Measurements from ENCODE around the gene CCDC182.

DNA sequence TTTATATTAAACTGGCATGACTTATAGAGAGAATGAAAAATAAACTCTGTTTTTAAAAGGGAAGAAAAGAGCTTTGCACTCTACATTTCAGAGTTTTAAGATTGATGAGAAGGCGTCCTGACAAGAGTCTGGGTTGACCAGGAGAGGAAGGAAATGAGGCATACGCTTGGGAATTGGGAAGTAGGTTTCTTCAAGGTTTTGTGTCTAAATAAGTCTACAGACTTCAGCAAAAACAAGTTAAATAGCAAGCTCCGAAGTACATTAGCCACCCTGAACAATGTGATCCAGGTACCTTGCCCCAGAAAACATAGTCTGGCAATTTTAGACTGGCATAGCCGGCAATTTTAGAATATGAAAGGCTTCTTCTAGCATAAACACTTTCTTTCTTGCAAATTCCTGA is 28.5 kb upstream of the CCDC182 start:
- TF ChIP-seq JUN (CRISPR knock-in tag; IDR thresholded peaks at IDR 0.05) (no peak), FOXA1 (IDR thresholded peaks at IDR 0.05) (no peak), FOXA1 (CRISPR knock-in tag; IDR thresholded peaks at IDR 0.05) (no peak), ZNF138 (CRISPR knock-in tag; IDR thresholded peaks at IDR 0.05; ENCODE audit: low read depth) (no peak), TARDBP (CRISPR knock-in tag; IDR thresholded peaks at IDR 0.05) (no peak), HDAC2 (CRISPR knock-in tag; IDR thresholded peaks at IDR 0.05) (no peak), ESRRA (CRISPR knock-in tag; IDR thresholded peaks at IDR 0.05; ENCODE audit: low read depth) (no peak), ZNF816 (CRISPR knock-in tag; IDR thresholded peaks at IDR 0.05; ENCODE audit: borderline replicate concordance) (no peak), NONO (IDR thresholded peaks at IDR 0.05) (no peak), NONO (CRISPR knock-in tag; conservative IDR thresholded peaks at IDR 0.05) (no peak), MEIS2 (CRISPR knock-in tag; IDR thresholded peaks at IDR 0.05) (no peak), ZNF282 (IDR thresholded peaks at IDR 0.05; ENCODE audit: partially characterized antibody) (no peak), ZC3H4 (CRISPR knock-in tag; IDR thresholded peaks at IDR 0.05; ENCODE audit: borderline replicate concordance) (no peak)
- TF ChIP-seq, protein P1, sequence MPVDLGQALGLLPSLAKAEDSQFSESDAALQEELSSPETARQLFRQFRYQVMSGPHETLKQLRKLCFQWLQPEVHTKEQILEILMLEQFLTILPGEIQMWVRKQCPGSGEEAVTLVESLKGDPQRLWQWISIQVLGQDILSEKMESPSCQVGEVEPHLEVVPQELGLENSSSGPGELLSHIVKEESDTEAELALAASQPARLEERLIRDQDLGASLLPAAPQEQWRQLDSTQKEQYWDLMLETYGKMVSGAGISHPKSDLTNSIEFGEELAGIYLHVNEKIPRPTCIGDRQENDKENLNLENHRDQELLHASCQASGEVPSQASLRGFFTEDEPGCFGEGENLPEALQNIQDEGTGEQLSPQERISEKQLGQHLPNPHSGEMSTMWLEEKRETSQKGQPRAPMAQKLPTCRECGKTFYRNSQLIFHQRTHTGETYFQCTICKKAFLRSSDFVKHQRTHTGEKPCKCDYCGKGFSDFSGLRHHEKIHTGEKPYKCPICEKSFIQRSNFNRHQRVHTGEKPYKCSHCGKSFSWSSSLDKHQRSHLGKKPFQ (CRISPR knock-in tag; IDR thresholded peaks at IDR 0.05; ENCODE audit: insufficient replicate concordance) = no peak
- TF ChIP-seq, protein P2, sequence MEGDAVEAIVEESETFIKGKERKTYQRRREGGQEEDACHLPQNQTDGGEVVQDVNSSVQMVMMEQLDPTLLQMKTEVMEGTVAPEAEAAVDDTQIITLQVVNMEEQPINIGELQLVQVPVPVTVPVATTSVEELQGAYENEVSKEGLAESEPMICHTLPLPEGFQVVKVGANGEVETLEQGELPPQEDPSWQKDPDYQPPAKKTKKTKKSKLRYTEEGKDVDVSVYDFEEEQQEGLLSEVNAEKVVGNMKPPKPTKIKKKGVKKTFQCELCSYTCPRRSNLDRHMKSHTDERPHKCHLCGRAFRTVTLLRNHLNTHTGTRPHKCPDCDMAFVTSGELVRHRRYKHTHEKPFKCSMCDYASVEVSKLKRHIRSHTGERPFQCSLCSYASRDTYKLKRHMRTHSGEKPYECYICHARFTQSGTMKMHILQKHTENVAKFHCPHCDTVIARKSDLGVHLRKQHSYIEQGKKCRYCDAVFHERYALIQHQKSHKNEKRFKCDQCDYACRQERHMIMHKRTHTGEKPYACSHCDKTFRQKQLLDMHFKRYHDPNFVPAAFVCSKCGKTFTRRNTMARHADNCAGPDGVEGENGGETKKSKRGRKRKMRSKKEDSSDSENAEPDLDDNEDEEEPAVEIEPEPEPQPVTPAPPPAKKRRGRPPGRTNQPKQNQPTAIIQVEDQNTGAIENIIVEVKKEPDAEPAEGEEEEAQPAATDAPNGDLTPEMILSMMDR (CRISPR knock-in tag; IDR thresholded peaks at IDR 0.05) = no peak

All from HepG2 (cell line).